ENCODE results near the gene TRIM32. TPM values are rescaled to one million over a fixed set of nuclear protein-coding genes. Genes with fewer than 3 reads are reported as not detected.

The TRIM32 gene
- total RNA-seq, 1 donor from 2014 or later: 11.0 TPM

DNA sequence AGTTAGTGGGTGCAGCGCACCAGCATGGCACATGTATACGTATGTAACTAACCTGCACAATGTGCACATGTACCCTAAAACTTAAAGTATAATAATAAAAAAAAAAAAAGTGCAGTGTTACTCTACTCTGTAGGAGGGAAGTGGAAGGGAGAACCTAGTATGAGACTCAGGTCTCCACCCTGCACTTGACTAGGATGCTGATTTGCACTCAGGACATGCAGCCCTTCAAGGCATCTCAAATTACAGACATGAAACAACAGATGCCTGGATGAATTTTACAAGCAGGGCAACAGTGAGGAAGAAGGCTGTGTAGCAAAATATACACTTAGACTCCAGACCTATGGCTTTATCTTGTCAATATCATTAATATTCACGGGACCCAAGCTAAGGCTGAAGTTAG, 16.5 kb downstream of the TRIM32 start:
- Histone ChIP-seq H3K36me3 (ENCODE audit: control insufficient read depth in 3 of 3, insufficient read depth in 3 of 3, low read length in 3 of 3) (peaks cover 8 to 17% (median 12%) of the 10 kb centered on the region in 3 donors), H3K27me3 (ENCODE audit: control insufficient read depth in 3 of 3, insufficient read depth in 3 of 3, low read length in 3 of 3) (no peaks in the 10 kb centered on the region), H3K4me1 (ENCODE audit: control insufficient read depth in 3 of 3, insufficient read depth in 3 of 3, low read length in 3 of 3) (peaks cover 20 to 27% (median 23%) of the 10 kb centered on the region in 3 donors), H3K9ac (ENCODE audit: low read depth in 1 of 3, low read length in 3 of 3) (no peak overlapping the region), H3K27ac (ENCODE audit: low read depth, low read length) (no peak overlapping the region), H3K9me3 (ENCODE audit: control insufficient read depth in 3 of 3, low read length in 3 of 3) (no peaks in the 10 kb centered on the region), H3K4me3 (ENCODE audit: low read length in 3 of 3) (no peak overlapping the region)

DNA sequence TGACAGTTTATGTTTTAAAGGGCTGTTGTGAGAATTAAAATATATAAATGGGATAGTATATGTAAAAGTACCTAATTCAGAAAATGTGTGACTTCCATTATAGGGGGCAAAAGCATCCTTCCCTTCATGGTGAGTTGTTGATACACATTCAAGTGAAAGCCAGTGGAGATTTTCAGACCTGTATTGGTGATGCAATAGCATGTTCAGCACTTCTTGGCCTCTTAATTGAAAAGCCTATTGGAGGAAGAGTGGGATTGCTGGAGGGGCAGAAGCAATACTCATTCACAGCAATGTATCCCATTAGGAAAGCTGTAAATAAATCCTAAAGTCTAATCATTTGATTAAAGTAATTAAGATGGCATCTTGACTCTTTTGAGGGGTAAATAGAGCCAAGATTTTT, 17.4 kb downstream of the TRIM32 start:
- Histone ChIP-seq H3K4me1 (ENCODE audit: control insufficient read depth in 3 of 3, insufficient read depth in 3 of 3, low read length in 3 of 3) (peaks cover 20 to 27% (median 23%) of the 10 kb centered on the region in 3 donors), H3K27me3 (ENCODE audit: control insufficient read depth in 3 of 3, insufficient read depth in 3 of 3, low read length in 3 of 3) (no peaks in the 10 kb centered on the region), H3K27ac (ENCODE audit: low read depth, low read length) (no peak overlapping the region)

DNA sequence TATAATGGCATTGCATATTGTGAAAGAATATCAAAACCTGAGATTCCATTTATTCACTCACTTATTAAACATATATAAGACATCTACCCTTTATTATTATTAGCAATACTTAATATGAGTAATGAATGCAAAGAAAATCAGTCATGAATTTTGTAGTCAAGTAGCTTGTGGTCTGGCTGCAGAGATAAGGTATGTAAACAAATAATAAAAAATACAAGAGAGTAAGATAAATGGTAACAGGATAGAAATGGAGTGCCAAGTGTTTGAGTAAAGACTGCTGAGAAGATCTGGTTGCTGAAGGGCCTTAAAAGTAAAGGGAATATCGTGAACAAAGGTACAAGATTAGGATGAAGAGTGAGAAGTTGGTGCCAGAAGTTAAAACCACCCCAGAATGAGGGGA, 18.4 kb downstream of the TRIM32 start:
- H3K27me3 ChIP-seq (ENCODE audit: control insufficient read depth in 3 of 3, insufficient read depth in 3 of 3, low read length in 3 of 3): no peaks in the 10 kb centered on the region
- H3K9ac ChIP-seq (ENCODE audit: low read depth in 1 of 3, low read length in 3 of 3): no peak overlapping the region
- no peaks in the 10 kb centered on the region for H3K36me3 ChIP-seq (ENCODE audit: control insufficient read depth in 3 of 3, insufficient read depth in 3 of 3, low read length in 3 of 3)
- H3K4me3 ChIP-seq (ENCODE audit: low read length in 3 of 3): no peak overlapping the region
- H3K4me1 ChIP-seq (ENCODE audit: control insufficient read depth in 3 of 3, insufficient read depth in 3 of 3, low read length in 3 of 3): peaks cover 17 to 20% (median 18%) of the 10 kb centered on the region in 3 donors
- no peaks in the 10 kb centered on the region for H3K9me3 ChIP-seq (ENCODE audit: control insufficient read depth in 3 of 3, low read length in 3 of 3)
- H3K27ac ChIP-seq (ENCODE audit: low read depth, low read length): no peak overlapping the region

More for the DNA sequence above, 17.4 kb downstream of the TRIM32 start:
- H3K9ac ChIP-seq (ENCODE audit: low read depth in 1 of 3, low read length in 3 of 3): no peak overlapping the region
- H3K4me3 ChIP-seq (ENCODE audit: low read length in 3 of 3): no peak overlapping the region
- H3K36me3 ChIP-seq (ENCODE audit: control insufficient read depth in 3 of 3, insufficient read depth in 3 of 3, low read length in 3 of 3): peaks cover 0 to 9% (median 4%) of the 10 kb centered on the region in 3 donors
- no peaks in the 10 kb centered on the region for H3K9me3 ChIP-seq (ENCODE audit: control insufficient read depth in 3 of 3, low read length in 3 of 3)

DNA sequence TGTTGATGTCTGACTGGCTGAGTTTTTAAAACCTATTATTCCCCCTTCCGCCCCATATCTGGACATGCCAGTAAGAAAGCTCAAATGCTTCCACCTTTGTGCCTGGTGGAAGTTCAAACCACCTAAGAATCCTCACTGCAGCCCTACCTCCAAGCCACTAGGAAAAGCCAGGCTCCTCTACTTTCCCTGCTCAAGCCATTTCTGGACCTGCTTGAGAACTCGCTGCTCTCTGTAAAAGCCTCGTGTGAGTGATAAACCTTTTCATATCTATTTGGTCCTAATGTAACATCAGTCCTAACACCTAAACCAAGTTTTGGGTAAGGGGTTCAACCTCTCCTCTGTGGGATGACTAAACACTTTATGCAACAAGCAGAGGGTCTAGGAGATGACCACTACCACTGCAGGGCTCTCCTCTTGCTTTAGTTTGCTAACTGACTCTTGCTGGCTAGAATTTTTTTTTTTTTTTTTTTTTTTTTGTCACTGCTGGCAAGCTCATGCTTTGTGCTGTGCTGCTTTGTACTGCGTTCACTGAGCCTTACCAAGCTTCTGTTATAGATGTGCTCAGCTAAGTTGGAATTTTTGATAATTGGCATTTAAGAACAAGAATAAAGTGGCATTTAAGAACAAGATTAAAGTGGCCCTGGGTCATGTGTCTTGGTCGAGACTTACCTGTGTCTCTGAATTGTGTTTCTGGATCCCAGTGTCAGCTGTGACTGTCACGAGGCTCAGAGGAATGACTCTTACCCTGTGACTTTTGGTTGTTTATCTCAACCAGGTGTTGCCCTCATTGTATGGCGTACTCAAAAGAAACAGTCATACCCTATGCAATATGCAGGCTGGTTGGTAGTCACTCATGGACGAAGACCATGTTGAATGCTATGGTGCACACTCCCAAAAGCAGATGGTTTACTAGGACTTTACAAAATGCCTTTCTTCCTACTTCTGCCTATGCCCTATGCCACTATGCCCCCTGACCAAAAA, 19.5 kb downstream of the TRIM32 start:
- H3K36me3 ChIP-seq (ENCODE audit: control insufficient read depth in 3 of 3, insufficient read depth in 3 of 3, low read length in 3 of 3): no peaks in the 10 kb centered on the region
- H3K9me3 ChIP-seq (ENCODE audit: control insufficient read depth in 3 of 3, low read length in 3 of 3): no peaks in the 10 kb centered on the region
- no peak overlapping the region for H3K27ac ChIP-seq (ENCODE audit: low read depth, low read length)
- no peak overlapping the region for H3K9ac ChIP-seq (ENCODE audit: low read depth in 1 of 3, low read length in 3 of 3)
- H3K27me3 ChIP-seq (ENCODE audit: control insufficient read depth in 3 of 3, insufficient read depth in 3 of 3, low read length in 3 of 3): no peaks in the 10 kb centered on the region
- H3K4me1 ChIP-seq (ENCODE audit: control insufficient read depth in 3 of 3, insufficient read depth in 3 of 3, low read length in 3 of 3): peaks cover 6 to 11% (median 11%) of the 10 kb centered on the region in 3 donors
- no peak overlapping the region for H3K4me3 ChIP-seq (ENCODE audit: low read length in 3 of 3)

DNA sequence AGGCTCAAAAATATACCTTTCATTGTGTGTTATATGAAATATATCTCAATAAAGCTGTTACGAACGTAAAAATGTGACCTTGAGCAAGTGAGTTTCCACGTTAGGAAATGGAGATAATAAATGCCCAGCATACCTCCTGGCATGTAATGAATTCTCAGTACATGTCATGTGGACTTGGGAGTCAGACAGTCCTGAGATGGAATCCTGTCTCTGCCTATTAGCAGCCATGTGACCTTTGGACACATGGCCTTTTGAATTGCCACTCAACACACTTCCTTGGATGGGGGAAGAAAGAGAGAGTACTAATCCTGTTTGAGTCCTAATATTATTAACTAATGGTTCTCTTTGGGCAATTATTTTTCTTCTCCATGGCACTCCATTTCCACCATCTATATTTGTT, 25.7 kb downstream of the TRIM32 start:
- Histone ChIP-seq H3K36me3 (ENCODE audit: control insufficient read depth in 3 of 3, insufficient read depth in 3 of 3, low read length in 3 of 3) (no peaks in the 10 kb centered on the region), H3K27ac (ENCODE audit: low read depth, low read length) (no peak overlapping the region), H3K9ac (ENCODE audit: low read depth in 1 of 3, low read length in 3 of 3) (no peak overlapping the region), H3K4me3 (ENCODE audit: low read length in 3 of 3) (no peak overlapping the region), H3K4me1 (ENCODE audit: control insufficient read depth in 3 of 3, insufficient read depth in 3 of 3, low read length in 3 of 3) (peaks cover 4 to 6% (median 5%) of the 10 kb centered on the region in 3 donors), H3K27me3 (ENCODE audit: control insufficient read depth in 3 of 3, insufficient read depth in 3 of 3, low read length in 3 of 3) (no peaks in the 10 kb centered on the region), H3K9me3 (ENCODE audit: control insufficient read depth in 3 of 3, low read length in 3 of 3) (no peaks in the 10 kb centered on the region)

DNA sequence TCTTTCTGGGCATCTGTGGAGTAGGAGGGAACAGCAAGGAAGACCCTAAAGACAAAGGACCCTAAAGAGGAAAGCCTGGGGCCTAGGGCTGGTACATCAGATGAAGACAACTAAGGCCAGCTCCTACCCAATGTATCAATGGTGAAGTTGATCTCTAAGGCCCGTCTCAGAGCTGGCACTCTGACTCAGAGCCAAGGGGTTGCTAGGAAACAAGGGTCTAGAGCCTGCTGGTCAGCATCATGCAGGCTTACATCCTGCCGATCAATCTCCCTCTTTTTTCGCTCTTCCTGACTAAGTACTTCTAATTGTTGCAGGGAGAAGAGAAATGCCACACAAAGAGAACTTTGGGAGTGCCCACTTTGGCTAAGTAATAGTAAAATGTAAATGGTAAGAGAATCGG, 26.2 kb downstream of the TRIM32 start:
- H3K36me3 ChIP-seq (ENCODE audit: control insufficient read depth in 3 of 3, insufficient read depth in 3 of 3, low read length in 3 of 3): no peaks in the 10 kb centered on the region
- no peaks in the 10 kb centered on the region for H3K27me3 ChIP-seq (ENCODE audit: control insufficient read depth in 3 of 3, insufficient read depth in 3 of 3, low read length in 3 of 3)
- no peak overlapping the region for H3K27ac ChIP-seq (ENCODE audit: low read depth, low read length)
- H3K4me3 ChIP-seq (ENCODE audit: low read length in 3 of 3): no peak overlapping the region
- H3K4me1 ChIP-seq (ENCODE audit: control insufficient read depth in 3 of 3, insufficient read depth in 3 of 3, low read length in 3 of 3): peaks cover 4 to 8% (median 5%) of the 10 kb centered on the region in 3 donors
- no peaks in the 10 kb centered on the region for H3K9me3 ChIP-seq (ENCODE audit: control insufficient read depth in 3 of 3, low read length in 3 of 3)
- H3K9ac ChIP-seq (ENCODE audit: low read depth in 1 of 3, low read length in 3 of 3): no peak overlapping the region

DNA sequence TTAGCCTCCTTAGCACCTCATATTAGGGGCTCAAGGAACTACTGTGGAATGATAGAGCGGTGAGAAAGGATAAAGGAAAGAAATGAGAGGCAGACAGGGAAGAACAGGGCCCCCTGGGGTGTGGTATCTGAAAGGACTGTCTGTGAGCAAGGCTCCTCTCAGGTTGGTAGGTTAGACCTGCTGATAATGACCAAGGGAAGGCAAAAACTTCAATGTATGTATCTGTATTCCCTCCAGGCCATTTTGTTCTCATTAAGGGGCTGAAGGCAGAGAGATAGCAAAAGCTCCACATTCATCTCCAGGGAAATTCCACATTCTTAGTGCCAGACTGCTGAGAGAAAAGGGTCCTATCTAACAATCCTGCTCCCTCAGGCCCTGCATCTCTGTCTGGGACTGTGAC, 28.6 kb downstream of the TRIM32 start:
- H3K36me3 ChIP-seq (ENCODE audit: control insufficient read depth in 3 of 3, insufficient read depth in 3 of 3, low read length in 3 of 3): no peaks in the 10 kb centered on the region
- no peaks in the 10 kb centered on the region for H3K9me3 ChIP-seq (ENCODE audit: control insufficient read depth in 3 of 3, low read length in 3 of 3)
- no peak overlapping the region for H3K27ac ChIP-seq (ENCODE audit: low read depth, low read length)
- H3K9ac ChIP-seq (ENCODE audit: low read depth in 1 of 3, low read length in 3 of 3): no peak overlapping the region
- no peak overlapping the region for H3K4me3 ChIP-seq (ENCODE audit: low read length in 3 of 3)
- H3K27me3 ChIP-seq (ENCODE audit: control insufficient read depth in 3 of 3, insufficient read depth in 3 of 3, low read length in 3 of 3): no peaks in the 10 kb centered on the region
- peaks cover 4 to 8% (median 5%) of the 10 kb centered on the region in 3 donors for H3K4me1 ChIP-seq (ENCODE audit: control insufficient read depth in 3 of 3, insufficient read depth in 3 of 3, low read length in 3 of 3)

DNA sequence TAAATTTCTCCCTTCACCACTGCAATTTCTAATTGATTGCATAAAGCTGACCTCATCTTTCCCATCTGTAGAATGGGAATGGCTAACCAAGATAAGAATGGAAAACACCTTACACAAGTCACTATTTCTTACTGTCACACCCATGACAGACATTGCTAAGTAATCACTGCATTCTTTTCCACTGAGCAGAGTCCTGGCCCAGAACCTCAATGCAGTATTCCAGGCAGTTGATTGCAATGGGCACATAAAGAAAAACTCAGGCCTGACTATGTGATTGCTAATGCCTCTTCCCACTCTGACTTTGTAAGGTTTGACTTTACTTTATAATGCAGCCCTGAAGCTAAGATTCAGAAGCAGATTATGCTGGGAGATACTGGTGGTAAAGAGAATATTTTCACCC, 29.3 kb downstream of the TRIM32 start:
- Histone ChIP-seq H3K9ac (ENCODE audit: low read depth in 1 of 3, low read length in 3 of 3) (no peak overlapping the region), H3K36me3 (ENCODE audit: control insufficient read depth in 3 of 3, insufficient read depth in 3 of 3, low read length in 3 of 3) (no peaks in the 10 kb centered on the region), H3K4me3 (ENCODE audit: low read length in 3 of 3) (no peak overlapping the region), H3K27ac (ENCODE audit: low read depth, low read length) (no peak overlapping the region), H3K27me3 (ENCODE audit: control insufficient read depth in 3 of 3, insufficient read depth in 3 of 3, low read length in 3 of 3) (no peaks in the 10 kb centered on the region), H3K4me1 (ENCODE audit: control insufficient read depth in 3 of 3, insufficient read depth in 3 of 3, low read length in 3 of 3) (peaks cover 4 to 8% (median 5%) of the 10 kb centered on the region in 3 donors), H3K9me3 (ENCODE audit: control insufficient read depth in 3 of 3, low read length in 3 of 3) (no peaks in the 10 kb centered on the region)

DNA sequence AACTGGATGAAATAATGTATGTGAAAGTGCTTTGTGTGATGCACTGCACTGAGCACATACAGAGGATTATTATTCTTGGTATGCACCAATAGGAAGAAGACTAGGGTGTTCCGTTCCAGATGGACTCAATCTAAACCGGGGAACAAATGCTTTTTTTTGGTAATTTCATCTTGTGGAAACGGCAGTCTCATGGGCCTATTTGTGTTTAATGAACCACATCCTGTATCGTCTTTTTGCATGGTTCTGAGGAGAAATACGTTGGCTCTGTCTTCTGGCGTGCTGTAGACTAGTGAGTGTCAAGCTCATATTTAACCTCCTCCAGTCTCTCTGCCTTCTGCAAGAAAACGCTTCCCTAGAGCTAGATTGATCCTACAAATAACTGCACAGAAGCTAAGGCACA, 30.0 kb downstream of the TRIM32 start:
- no peaks in the 10 kb centered on the region for H3K36me3 ChIP-seq (ENCODE audit: control insufficient read depth in 3 of 3, insufficient read depth in 3 of 3, low read length in 3 of 3)
- H3K9me3 ChIP-seq (ENCODE audit: control insufficient read depth in 3 of 3, low read length in 3 of 3): no peaks in the 10 kb centered on the region
- H3K27me3 ChIP-seq (ENCODE audit: control insufficient read depth in 3 of 3, insufficient read depth in 3 of 3, low read length in 3 of 3): no peaks in the 10 kb centered on the region
- H3K9ac ChIP-seq (ENCODE audit: low read depth in 1 of 3, low read length in 3 of 3): no peak overlapping the region
- H3K4me3 ChIP-seq (ENCODE audit: low read length in 3 of 3): no peak overlapping the region
- no peak overlapping the region for H3K27ac ChIP-seq (ENCODE audit: low read depth, low read length)
- peaks cover 4 to 8% (median 5%) of the 10 kb centered on the region in 3 donors for H3K4me1 ChIP-seq (ENCODE audit: control insufficient read depth in 3 of 3, insufficient read depth in 3 of 3, low read length in 3 of 3)

DNA sequence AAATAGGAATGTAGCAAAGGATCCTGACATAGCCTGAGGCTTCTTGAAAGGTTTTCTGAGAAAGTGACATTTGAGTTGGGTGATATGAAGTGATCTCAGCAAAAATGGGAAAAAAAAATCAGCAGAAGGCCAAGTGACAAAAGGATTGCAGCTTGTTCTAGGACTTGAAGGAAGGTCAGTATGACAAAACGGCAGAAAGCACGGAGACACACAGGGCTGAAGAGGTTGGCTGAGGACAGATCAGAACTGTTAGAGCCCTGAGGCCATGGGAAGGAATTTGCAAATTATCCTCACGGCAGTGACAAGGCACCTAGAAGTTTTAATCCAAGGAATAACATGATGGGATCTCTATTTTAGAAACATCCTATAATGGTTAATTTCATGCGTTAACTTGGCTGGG, 31.0 kb downstream of the TRIM32 start:
- Histone ChIP-seq H3K27me3 (ENCODE audit: control insufficient read depth in 3 of 3, insufficient read depth in 3 of 3, low read length in 3 of 3) (no peaks in the 10 kb centered on the region), H3K9me3 (ENCODE audit: control insufficient read depth in 3 of 3, low read length in 3 of 3) (no peaks in the 10 kb centered on the region), H3K4me1 (ENCODE audit: control insufficient read depth in 3 of 3, insufficient read depth in 3 of 3, low read length in 3 of 3) (peaks cover 4 to 8% (median 5%) of the 10 kb centered on the region in 3 donors), H3K36me3 (ENCODE audit: control insufficient read depth in 3 of 3, insufficient read depth in 3 of 3, low read length in 3 of 3) (no peaks in the 10 kb centered on the region), H3K9ac (ENCODE audit: low read depth in 1 of 3, low read length in 3 of 3) (no peak overlapping the region), H3K4me3 (ENCODE audit: low read length in 3 of 3) (no peak overlapping the region), H3K27ac (ENCODE audit: low read depth, low read length) (no peak overlapping the region)
